ENCODE data around the gene GALK2.

The GALK2 gene

DNA sequence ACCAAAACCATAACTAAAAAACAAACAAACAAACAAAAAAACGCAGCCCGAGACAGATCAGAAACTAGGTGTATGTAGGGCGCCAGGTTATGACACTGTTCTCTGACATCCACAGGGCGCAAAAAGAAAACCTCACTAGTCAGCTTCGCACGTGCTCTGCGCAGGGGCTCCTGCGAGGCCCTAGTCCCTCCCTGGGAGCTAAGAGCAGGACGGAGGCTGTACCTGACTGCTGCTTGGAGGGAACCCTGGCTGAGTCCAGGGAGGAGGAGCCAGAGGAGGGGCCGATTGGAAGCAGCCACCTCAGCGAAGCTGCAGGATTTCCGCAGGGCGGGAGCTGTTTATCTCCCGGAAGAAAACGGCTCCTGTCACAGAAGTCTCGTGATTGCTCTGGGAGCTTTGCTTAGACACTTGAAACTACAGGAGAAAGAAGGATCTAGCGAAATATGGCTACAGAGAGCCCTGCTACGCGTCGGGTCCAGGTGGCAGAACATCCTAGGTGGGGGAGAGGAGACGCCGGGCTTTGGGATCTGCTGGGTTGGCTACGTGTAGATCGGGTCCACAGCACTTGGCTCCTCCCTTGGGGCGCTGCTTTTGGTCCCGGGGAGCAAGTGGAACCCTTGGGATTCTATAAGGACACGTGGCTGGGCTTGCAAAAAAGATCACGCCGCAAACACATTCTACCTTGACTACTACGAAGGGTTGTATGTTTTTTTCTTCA lies at the start of gene GALK2:
GALK2 (plus strand) TSS at position 368 of the 718 bp plus-strand sequence; CDS start at position 444, 76 bp downstream.
- Histone ChIP-seq H2AFZ (ENCODE audit: low read depth, low read length) (peak within 1 kb of the TSS; percentile 72), H3K4me1 (ENCODE audit: insufficient read depth, low read length) (peaks cover 3% of the 10 kb centered on the region), H3K4me3 (ENCODE audit: low read length) (peak within 1 kb of the TSS; percentile 67), H3K9me3 (ENCODE audit: low read length) (no peaks in the 10 kb centered on the region), H3K27me3 (ENCODE audit: insufficient read depth, low read length) (no peaks in the 10 kb centered on the region), H3K36me3 (ENCODE audit: insufficient read depth, low read length) (no peaks in the 10 kb centered on the region)

DNA sequence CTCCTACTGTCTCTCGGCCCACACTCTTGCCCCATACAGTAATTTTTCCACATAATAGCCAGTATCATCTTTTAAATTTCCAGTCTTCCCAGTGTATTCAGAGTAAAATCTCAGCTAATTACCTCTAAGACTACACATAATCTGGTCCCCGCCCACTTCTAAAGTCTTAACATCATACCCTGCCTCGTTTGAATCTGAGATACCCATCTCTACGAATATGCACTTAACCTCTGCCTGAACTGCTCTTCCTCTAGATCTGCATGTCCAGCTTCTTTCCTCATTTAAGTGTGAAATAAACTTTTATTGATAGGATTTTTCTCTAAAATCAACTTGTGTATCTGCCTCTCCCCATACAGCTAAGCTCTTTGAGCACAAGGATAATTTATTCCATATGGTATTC lies 49.2 kb upstream of the GALK2 start:
- H2AFZ ChIP-seq (ENCODE audit: low read depth, low read length), result no peak overlapping the region
- H3K4me1 ChIP-seq (ENCODE audit: insufficient read depth, low read length), result no peaks in the 10 kb centered on the region
- H3K9me3 ChIP-seq (ENCODE audit: low read length), result no peaks in the 10 kb centered on the region
- H3K36me3 ChIP-seq (ENCODE audit: insufficient read depth, low read length), result peaks cover 8% of the 10 kb centered on the region
- no peak overlapping the region for H3K4me3 ChIP-seq (ENCODE audit: low read length)
- H3K27me3 ChIP-seq (ENCODE audit: insufficient read depth, low read length), result no peaks in the 10 kb centered on the region

DNA sequence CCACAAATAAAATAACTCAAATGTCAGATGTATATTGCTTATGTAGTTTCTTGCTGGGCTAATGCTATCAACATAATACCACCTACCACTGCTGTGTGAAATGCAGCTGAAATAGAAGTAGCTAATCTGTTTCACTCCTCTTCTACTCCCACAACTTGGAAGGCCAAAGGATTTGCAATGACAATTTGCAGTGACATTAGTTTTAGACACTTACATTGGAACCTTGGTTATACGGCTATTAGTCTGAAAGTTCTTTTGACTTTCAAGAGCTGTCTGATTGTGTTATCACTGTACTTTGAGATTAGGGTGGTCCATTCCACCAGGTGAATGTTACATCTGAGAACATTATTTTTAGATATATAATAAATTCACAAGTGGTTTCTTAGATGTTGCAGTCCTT lies 48.1 kb upstream of the GALK2 start:
- Histone ChIP-seq H2AFZ (ENCODE audit: low read depth, low read length) (no peak overlapping the region), H3K4me1 (ENCODE audit: insufficient read depth, low read length) (no peaks in the 10 kb centered on the region), H3K36me3 (ENCODE audit: insufficient read depth, low read length) (peaks cover 11% of the 10 kb centered on the region), H3K27me3 (ENCODE audit: insufficient read depth, low read length) (no peaks in the 10 kb centered on the region), H3K9me3 (ENCODE audit: low read length) (no peaks in the 10 kb centered on the region), H3K4me3 (ENCODE audit: low read length) (no peak overlapping the region)

DNA sequence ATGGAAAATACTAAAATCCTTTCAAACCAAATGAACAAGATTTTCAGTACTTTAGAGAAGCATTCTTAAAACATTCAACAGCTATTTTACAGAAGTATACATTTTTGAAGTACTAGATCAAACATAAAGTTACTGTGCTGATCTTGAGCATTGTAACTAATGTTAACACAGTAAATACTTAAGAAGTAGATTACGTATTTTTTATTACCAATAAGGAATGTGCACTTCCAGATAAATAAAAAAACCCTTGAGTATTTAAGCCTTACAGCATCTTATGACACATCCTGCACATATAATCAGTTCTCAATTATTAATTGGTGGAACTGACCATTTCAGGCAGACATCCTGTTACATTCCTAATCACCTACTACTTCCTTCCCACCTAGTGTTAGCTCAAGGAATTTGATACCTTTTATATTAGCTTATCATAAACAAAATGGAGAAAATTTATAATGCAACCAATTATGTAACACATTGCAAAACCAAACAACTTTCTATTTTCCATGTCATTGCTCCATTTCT lies 47.4 kb upstream of the GALK2 start:
- Histone ChIP-seq H3K27me3 (ENCODE audit: insufficient read depth, low read length) (no peaks in the 10 kb centered on the region), H3K4me3 (ENCODE audit: low read length) (no peak overlapping the region), H3K4me1 (ENCODE audit: insufficient read depth, low read length) (no peaks in the 10 kb centered on the region), H3K36me3 (ENCODE audit: insufficient read depth, low read length) (peaks cover 16% of the 10 kb centered on the region), H3K9me3 (ENCODE audit: low read length) (no peaks in the 10 kb centered on the region), H2AFZ (ENCODE audit: low read depth, low read length) (no peak overlapping the region)

DNA sequence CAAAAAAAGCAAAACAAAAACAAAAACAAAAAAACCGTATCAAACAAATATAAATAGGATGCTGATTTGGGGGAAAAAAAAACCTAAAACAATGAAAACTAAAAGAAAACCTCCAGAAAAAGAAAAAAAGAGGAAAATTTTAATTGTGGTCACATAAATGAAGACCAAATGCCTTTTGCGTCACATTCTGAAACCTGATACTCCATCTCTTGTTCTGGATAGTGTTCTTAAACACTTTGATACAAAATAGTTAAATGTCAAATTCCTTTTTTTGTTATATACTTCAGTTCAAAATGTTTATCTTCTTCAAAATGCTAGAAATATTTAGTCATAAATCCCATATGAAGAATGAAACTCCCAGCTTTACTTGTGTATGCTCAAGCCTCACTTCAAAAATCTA lies 45.7 kb upstream of the GALK2 start:
- Histone ChIP-seq H2AFZ (ENCODE audit: low read depth, low read length) (no peak overlapping the region), H3K36me3 (ENCODE audit: insufficient read depth, low read length) (peaks cover 34% of the 10 kb centered on the region), H3K4me3 (ENCODE audit: low read length) (no peak overlapping the region), H3K27me3 (ENCODE audit: insufficient read depth, low read length) (no peaks in the 10 kb centered on the region), H3K4me1 (ENCODE audit: insufficient read depth, low read length) (no peaks in the 10 kb centered on the region), H3K9me3 (ENCODE audit: low read length) (no peaks in the 10 kb centered on the region)

DNA sequence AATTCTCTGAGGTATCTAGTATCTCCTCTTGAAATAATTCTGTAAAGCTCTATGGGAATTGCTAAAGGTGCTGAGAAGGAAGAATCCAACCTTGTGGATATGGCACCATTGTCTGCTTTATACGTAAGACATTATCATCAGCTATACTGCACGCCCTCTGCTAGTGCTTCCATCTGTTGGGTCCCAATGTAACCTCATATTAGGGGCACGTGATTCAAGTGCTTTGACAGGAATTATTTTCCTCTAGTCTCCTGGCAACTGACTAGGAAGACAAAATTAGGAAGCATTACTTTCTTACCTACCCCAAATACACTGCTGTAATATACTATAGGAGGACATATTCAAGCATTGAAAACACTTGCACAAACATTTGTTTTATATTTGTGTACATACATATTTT lies 38.6 kb upstream of the GALK2 start:
- Histone ChIP-seq H3K4me1 (ENCODE audit: insufficient read depth, low read length) (no peaks in the 10 kb centered on the region), H3K4me3 (ENCODE audit: low read length) (no peak overlapping the region), H3K9me3 (ENCODE audit: low read length) (no peaks in the 10 kb centered on the region), H3K27me3 (ENCODE audit: insufficient read depth, low read length) (no peaks in the 10 kb centered on the region), H3K36me3 (ENCODE audit: insufficient read depth, low read length) (peaks cover 87% of the 10 kb centered on the region), H2AFZ (ENCODE audit: low read depth, low read length) (no peak overlapping the region)

- peaks cover 83% of the 10 kb centered on the region for H3K36me3 ChIP-seq (ENCODE audit: insufficient read depth, low read length)
- H3K27me3 ChIP-seq (ENCODE audit: insufficient read depth, low read length), result no peaks in the 10 kb centered on the region
- no peak overlapping the region for H2AFZ ChIP-seq (ENCODE audit: low read depth, low read length)
- no peak overlapping the region for H3K4me3 ChIP-seq (ENCODE audit: low read length)
- no peaks in the 10 kb centered on the region for H3K9me3 ChIP-seq (ENCODE audit: low read length)
- H3K4me1 ChIP-seq (ENCODE audit: insufficient read depth, low read length), result no peaks in the 10 kb centered on the region
Observed at GRCh38 chr15:49134683-49135341, 35.2 kb upstream of the GALK2 start.

DNA sequence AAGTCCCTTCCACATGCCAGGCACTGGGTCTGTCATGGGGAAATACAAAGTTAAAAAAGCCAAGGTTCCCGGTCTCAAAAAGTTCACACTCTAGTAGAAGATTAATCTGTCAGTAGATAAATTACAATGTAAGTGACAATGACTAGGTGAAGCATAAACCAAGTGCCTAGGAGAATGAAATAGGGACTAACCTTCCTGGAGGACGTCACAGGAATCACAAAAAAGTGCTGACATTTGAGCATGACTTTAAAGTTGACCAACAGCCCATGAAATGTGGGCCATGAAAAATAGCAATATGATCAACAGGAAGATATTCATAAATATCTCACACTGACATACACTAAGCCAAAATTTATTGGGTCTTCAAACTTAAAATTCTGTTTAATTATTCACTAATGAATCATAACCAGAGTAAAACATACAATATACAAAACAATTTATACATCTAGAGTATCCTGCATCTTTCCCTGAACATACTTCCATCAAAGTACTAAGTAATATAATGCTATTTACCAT lies 34.6 kb upstream of the GALK2 start:
- no peak overlapping the region for H3K4me3 ChIP-seq (ENCODE audit: low read length)
- no peak overlapping the region for H2AFZ ChIP-seq (ENCODE audit: low read depth, low read length)
- no peaks in the 10 kb centered on the region for H3K4me1 ChIP-seq (ENCODE audit: insufficient read depth, low read length)
- H3K27me3 ChIP-seq (ENCODE audit: insufficient read depth, low read length), result no peaks in the 10 kb centered on the region
- peaks cover 80% of the 10 kb centered on the region for H3K36me3 ChIP-seq (ENCODE audit: insufficient read depth, low read length)
- no peaks in the 10 kb centered on the region for H3K9me3 ChIP-seq (ENCODE audit: low read length)

DNA sequence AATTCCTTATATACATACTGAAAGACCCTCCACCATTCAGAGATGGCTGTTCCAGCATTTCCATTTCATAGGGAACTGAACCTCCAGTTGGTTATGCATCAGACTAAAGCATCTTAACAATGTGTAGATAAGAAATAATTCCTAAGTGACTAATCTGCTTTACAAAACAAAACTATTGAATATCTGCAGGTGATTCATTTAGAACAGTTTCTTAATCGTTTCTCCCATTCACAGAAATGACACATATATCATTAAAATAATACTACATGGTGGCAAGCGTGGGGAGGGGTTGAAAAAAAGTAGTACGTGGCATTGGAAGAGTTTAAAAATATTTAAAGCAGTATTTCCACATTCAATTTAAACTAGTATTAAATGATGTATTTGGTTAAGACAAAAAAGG lies 34.1 kb upstream of the GALK2 start:
- Histone ChIP-seq H3K27me3 (ENCODE audit: insufficient read depth, low read length) (no peaks in the 10 kb centered on the region), H2AFZ (ENCODE audit: low read depth, low read length) (no peak overlapping the region), H3K9me3 (ENCODE audit: low read length) (no peaks in the 10 kb centered on the region), H3K4me1 (ENCODE audit: insufficient read depth, low read length) (no peaks in the 10 kb centered on the region), H3K36me3 (ENCODE audit: insufficient read depth, low read length) (peaks cover 80% of the 10 kb centered on the region), H3K4me3 (ENCODE audit: low read length) (no peak overlapping the region)

- H3K36me3 ChIP-seq (ENCODE audit: insufficient read depth, low read length), result peaks cover 83% of the 10 kb centered on the region
- H3K4me1 ChIP-seq (ENCODE audit: insufficient read depth, low read length), result no peaks in the 10 kb centered on the region
- no peaks in the 10 kb centered on the region for H3K9me3 ChIP-seq (ENCODE audit: low read length)
- H3K4me3 ChIP-seq (ENCODE audit: low read length), result no peak overlapping the region
- H2AFZ ChIP-seq (ENCODE audit: low read depth, low read length), result no peak overlapping the region
- no peaks in the 10 kb centered on the region for H3K27me3 ChIP-seq (ENCODE audit: insufficient read depth, low read length)
Observed at GRCh38 chr15:49137861-49138260, 32.2 kb upstream of the GALK2 start.

DNA sequence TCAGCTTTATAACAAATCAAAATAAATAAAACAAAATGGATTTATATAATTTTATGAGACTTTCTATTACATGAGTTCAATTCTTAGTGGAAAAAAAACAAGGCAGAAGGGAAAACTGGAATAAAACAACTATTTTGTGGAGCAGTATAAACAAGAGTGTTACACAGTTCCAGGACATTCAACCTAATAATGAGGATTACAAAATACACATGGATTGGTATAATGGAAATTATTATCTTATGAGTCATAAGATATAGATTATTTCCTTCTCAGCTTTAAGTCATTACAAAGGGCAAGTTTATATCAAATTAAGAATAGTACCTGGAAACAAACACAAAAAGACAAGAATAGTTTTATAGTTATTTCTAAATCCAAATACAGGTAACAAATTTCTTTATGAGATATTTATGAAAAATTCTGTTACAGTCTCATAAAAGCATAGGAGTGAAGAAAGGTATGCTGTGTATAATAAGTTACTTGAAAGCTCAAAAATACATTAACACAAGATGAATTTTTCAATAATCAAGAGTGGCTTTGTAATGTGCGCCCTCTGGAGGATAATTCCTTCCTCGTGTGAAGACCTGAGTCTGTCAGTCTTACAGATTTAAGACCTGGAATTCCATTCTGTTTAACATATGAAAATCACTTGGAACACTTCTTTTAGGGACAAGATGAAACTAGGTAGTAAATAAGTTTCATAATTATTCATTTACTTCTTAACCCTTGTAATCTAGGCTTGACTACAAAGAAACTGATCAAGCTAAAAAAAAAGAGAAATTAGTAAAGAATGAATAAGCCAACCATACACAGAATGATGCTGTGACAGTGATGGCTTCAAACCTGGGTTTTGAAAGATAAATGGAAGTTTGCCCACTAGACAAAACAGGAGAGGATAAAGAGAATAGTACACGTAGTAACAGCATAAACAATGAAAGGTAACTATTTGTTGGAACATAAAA lies 24.1 kb upstream of the GALK2 start:
- no peaks in the 10 kb centered on the region for H3K4me1 ChIP-seq (ENCODE audit: insufficient read depth, low read length)
- H3K36me3 ChIP-seq (ENCODE audit: insufficient read depth, low read length), result peaks cover 34% of the 10 kb centered on the region
- no peaks in the 10 kb centered on the region for H3K27me3 ChIP-seq (ENCODE audit: insufficient read depth, low read length)
- H2AFZ ChIP-seq (ENCODE audit: low read depth, low read length), result no peak overlapping the region
- H3K9me3 ChIP-seq (ENCODE audit: low read length), result no peaks in the 10 kb centered on the region
- H3K4me3 ChIP-seq (ENCODE audit: low read length), result no peak overlapping the region

- Histone ChIP-seq H3K9me3 (ENCODE audit: low read length) (no peaks in the 10 kb centered on the region), H3K36me3 (ENCODE audit: insufficient read depth, low read length) (peaks cover 12% of the 10 kb centered on the region), H3K4me1 (ENCODE audit: insufficient read depth, low read length) (no peaks in the 10 kb centered on the region), H3K27me3 (ENCODE audit: insufficient read depth, low read length) (no peaks in the 10 kb centered on the region), H2AFZ (ENCODE audit: low read depth, low read length) (no peak overlapping the region), H3K4me3 (ENCODE audit: low read length) (no peak overlapping the region)
Observed at GRCh38 chr15:49148298-49148697, 21.7 kb upstream of the GALK2 start.

All from neuron (in vitro differentiated cells).